Hepatocyte (in vitro differentiated cells): Measurements from ENCODE around the gene SMIM45.

ENCODE experiments used
- DNase-seq: peaks from one replicate; pipeline ENCODE4 v3.0.0-alpha.2; 2016; ENCODE audit warnings: low spot score
- H2AFZ ChIP-seq: fragments of 200-600 bp; sonication (generic); 2 replicates; pipeline ENCODE4 v1.6.0; 2016; ENCODE audit warnings: antibody characterized with exemption, mild to moderate bottlenecking
- H3K27ac ChIP-seq: fragments of 200-600 bp; sonication (generic); 2 replicates; pipeline ENCODE4 v1.5.1; 2016; ENCODE audit warnings: mild to moderate bottlenecking
- H3K27me3 ChIP-seq: fragments of 200-600 bp; sonication (generic); 2 replicates; pipeline ENCODE4 v1.6.1; 2016
- H3K36me3 ChIP-seq: fragments of 200-600 bp; sonication (generic); replicated peaks from 2 replicates; pipeline ENCODE4 v1.5.1; 2016; ENCODE audit warnings: low read depth; ENCODE audit not compliant: insufficient read depth
- H3K4me1 ChIP-seq: fragments of 200-600 bp; sonication (generic); 2 replicates; pipeline ENCODE4 v1.5.1; 2016; ENCODE audit warnings: mild to moderate bottlenecking, moderate library complexity; ENCODE audit not compliant: insufficient read depth
- H3K4me2 ChIP-seq: fragments of 200-600 bp; sonication (generic); 2 replicates; pipeline ENCODE4 v1.6.0; 2016
- H3K4me3 ChIP-seq: fragments of 200-600 bp; sonication (generic); 2 replicates; pipeline ENCODE4 v1.5.1; 2016; ENCODE audit warnings: mild to moderate bottlenecking
- H3K79me2 ChIP-seq: fragments of 200-600 bp; sonication (generic); 2 replicates; pipeline ENCODE4 v1.6.0; 2017; ENCODE audit warnings: mild to moderate bottlenecking
- H3K9me2 ChIP-seq: fragments of 200-600 bp; sonication (generic); replicated peaks from 2 replicates; pipeline ENCODE4 v1.6.0; 2017; ENCODE audit warnings: mild to moderate bottlenecking; ENCODE audit not compliant: insufficient read depth
- H3K9me3 ChIP-seq: fragments of 200-600 bp; sonication (generic); 2 replicates; pipeline ENCODE4 v1.5.1; 2016; ENCODE audit warnings: low read depth, mild to moderate bottlenecking
- H4K20me1 ChIP-seq: fragments of 200-600 bp; sonication (generic); 2 replicates; pipeline ENCODE4 v1.6.0; 2016; ENCODE audit warnings: mild to moderate bottlenecking; ENCODE audit not compliant: insufficient read depth, poor library complexity, severe bottlenecking
- CTCF ChIP-seq: fragments of 200-600 bp; sonication (generic); IDR thresholded peaks from 2 replicates; pipeline ENCODE4 v1.5.1; 2016; ENCODE audit warnings: antibody characterized with exemption, mild to moderate bottlenecking; ENCODE audit not compliant: poor library complexity
- EZH2 ChIP-seq: fragments of 200-600 bp; sonication (generic); IDR thresholded peaks from 2 replicates; pipeline ENCODE4 v1.6.1; 2016; ENCODE audit warnings: antibody characterized with exemption, mild to moderate bottlenecking, borderline replicate concordance
- EZH2phosphoT487 ChIP-seq: fragments of 200-600 bp; sonication (generic); IDR thresholded peaks from one replicate; pipeline ENCODE4 v1.6.1; 2018; ENCODE audit warnings: antibody characterized with exemption, mild to moderate bottlenecking, low read depth, moderate library complexity; ENCODE audit not compliant: unreplicated experiment, severe bottlenecking
- WGBS: methylation state at CpG from one replicate; pipeline ENCODE4 v1.1.6; 2016; ENCODE audit warnings: low lambda C conversion rate; ENCODE audit errors: missing lambda C conversion rate; 5-methylcytosine and 5-hydroxymethylcytosine counted together

Gene SMIM45

GRCh38 chr22:41982865-41983264 lies 30.9 kb downstream of the SMIM45 start:
- H3K9me2 ChIP-seq, result no peaks in the 10 kb centered on the region
- WGBS, result 71% methylated on average over 5 of the region's 5 CpGs
- no peak overlapping the region for H2AFZ ChIP-seq
- H3K4me3 ChIP-seq, result no peak overlapping the region
- H3K9me3 ChIP-seq, result no peaks in the 10 kb centered on the region
- H4K20me1 ChIP-seq, result no peaks in the 10 kb centered on the region
- no peaks in the 10 kb centered on the region for H3K79me2 ChIP-seq
- no peaks in the 10 kb centered on the region for H3K36me3 ChIP-seq
- TF ChIP-seq EZH2phosphoT487 (no peak), EZH2 (no peak), CTCF (no peak)
- DNase-seq, result no peak
- H3K4me1 ChIP-seq, result no peaks in the 10 kb centered on the region
- H3K27me3 ChIP-seq, result peaks cover 12% of the 10 kb centered on the region
- H3K4me2 ChIP-seq, result no peak overlapping the region
- no peak overlapping the region for H3K27ac ChIP-seq

- no peak overlapping the region for H3K4me2 ChIP-seq
- no peaks in the 10 kb centered on the region for H3K79me2 ChIP-seq
- H3K4me3 ChIP-seq, result no peak overlapping the region
- H2AFZ ChIP-seq, result no peak overlapping the region
- no peaks in the 10 kb centered on the region for H3K9me3 ChIP-seq
- peaks cover 5% of the 10 kb centered on the region for H3K27me3 ChIP-seq
- no peak for TF ChIP-seq CTCF
- TF ChIP-seq EZH2phosphoT487, result no peak
- TF ChIP-seq EZH2, result no peak
- H4K20me1 ChIP-seq, result no peaks in the 10 kb centered on the region
- no peaks in the 10 kb centered on the region for H3K4me1 ChIP-seq
- H3K27ac ChIP-seq, result no peak overlapping the region
- no peaks in the 10 kb centered on the region for H3K9me2 ChIP-seq
- 88% methylated on average over 6 of the region's 6 CpGs for WGBS
- H3K36me3 ChIP-seq, result no peaks in the 10 kb centered on the region
- DNase-seq, result no peak
These were observed 31.8 kb downstream of the SMIM45 start for GRCh38 chr22:41983513-41984405.

GRCh38 chr22:41987276-41987675 lies 35.3 kb downstream of the SMIM45 start:
- H3K9me2 ChIP-seq, result no peaks in the 10 kb centered on the region
- 89% methylated on average over 5 of the region's 5 CpGs for WGBS
- no peaks in the 10 kb centered on the region for H3K9me3 ChIP-seq
- no peak overlapping the region for H3K4me2 ChIP-seq
- H3K27me3 ChIP-seq, result no peaks in the 10 kb centered on the region
- DNase-seq, result no peak
- no peaks in the 10 kb centered on the region for H4K20me1 ChIP-seq
- TF ChIP-seq EZH2 (no peak), EZH2phosphoT487 (no peak), CTCF (no peak)
- no peak overlapping the region for H3K4me3 ChIP-seq
- no peaks in the 10 kb centered on the region for H3K4me1 ChIP-seq
- no peaks in the 10 kb centered on the region for H3K79me2 ChIP-seq
- no peak overlapping the region for H2AFZ ChIP-seq
- no peak overlapping the region for H3K27ac ChIP-seq
- H3K36me3 ChIP-seq, result no peaks in the 10 kb centered on the region
